Ecto neural progenitor cell (in vitro differentiated cells): ENCODE measurements around the gene NXNL1.
"Not testable (repeated sequence)": the region's sequence is repeated elsewhere in the genome, so short reads cannot be mapped to it uniquely, and the experiment has no call there.

Experiments used
- DNase-seq: peaks from one replicate; pipeline ENCODE4 v3.0.0-alpha.2; 2018; ENCODE audit warnings: low spot score

The NXNL1 gene, protein sequence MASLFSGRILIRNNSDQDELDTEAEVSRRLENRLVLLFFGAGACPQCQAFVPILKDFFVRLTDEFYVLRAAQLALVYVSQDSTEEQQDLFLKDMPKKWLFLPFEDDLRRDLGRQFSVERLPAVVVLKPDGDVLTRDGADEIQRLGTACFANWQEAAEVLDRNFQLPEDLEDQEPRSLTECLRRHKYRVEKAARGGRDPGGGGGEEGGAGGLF

DNA sequence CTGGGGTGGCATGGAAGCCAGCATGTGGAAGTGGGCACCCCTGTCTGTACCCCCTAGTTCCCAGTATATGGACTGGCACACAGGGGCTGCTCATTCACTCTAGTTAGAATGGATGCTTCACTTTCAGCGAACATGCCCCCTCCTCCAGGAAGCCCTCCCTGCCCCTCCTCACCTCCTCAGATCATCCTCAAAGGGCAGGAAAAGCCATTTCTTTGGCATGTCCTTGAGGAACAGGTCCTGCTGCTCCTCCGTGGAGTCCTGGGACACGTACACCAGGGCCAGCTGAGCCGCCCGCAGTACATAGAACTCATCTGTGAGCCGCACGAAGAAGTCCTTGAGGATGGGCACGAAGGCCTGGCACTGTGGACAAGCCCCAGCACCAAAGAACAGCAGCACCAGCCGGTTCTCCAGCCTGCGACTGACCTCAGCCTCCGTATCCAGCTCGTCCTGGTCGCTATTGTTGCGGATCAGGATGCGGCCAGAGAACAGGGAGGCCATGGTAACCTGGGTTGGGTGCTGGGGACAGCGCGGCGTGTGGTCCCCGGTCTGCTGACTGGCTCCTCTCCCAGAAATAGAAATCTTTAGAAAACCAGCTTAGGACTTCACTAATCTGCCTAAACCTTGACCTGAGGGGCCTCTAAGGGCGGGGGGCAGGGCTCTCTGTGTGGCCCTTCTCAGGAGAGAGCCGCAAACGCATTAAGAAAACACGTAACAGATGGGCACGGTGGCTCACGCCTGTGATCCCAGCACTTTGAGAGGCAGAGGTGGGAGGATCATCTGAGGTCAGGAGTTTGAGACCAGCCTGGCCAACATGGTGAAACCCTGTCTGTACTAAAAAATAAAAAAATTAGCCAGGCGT lies at the start of gene NXNL1:
NXNL1 (minus strand) TSS at position 555 of the 859 bp plus-strand sequence; CDS start at position 498, 57 bp downstream.
- no peak for DNase-seq

DNA sequence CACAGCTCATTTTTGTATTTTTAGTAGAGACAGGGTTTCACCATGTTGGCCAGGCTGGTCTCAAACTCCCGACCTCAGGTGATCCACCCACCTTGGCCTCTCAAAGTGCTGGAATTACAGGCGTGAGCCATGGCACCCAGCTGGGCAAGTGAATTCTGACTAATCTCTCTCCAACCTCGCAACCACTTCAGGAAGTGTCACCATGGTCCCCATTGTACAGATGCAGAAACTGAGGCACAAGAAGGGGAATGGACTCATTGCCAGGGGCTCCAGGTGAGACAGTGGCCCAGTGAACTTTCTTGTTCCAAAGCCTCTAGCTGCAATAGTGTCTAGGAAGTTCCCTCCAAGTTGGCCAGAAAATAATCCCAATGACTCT lies 47.8 kb upstream of the NXNL1 start:
- not testable (repeated sequence) for DNase-seq

DNA sequence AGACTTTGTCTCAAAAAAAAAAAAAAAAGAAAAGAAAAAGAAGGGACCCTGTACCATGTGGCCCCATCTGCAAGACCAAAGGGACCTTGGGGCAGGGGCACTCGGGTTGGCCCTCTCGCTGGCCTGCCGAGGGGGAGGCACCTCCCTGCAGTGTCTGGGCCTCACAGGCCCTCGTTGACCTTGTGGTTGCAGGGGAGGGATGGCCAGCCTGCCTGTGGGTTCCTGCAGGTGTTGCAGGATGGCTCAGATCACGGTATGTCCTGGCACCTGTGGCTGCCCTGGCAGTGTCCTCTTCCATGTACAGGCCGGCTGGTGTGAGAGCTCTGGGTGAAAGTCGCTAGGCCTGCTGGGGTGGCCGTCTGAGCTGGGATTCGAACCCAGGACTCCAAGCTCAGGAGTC lies 46.0 kb upstream of the NXNL1 start:
- no peak for DNase-seq

DNA sequence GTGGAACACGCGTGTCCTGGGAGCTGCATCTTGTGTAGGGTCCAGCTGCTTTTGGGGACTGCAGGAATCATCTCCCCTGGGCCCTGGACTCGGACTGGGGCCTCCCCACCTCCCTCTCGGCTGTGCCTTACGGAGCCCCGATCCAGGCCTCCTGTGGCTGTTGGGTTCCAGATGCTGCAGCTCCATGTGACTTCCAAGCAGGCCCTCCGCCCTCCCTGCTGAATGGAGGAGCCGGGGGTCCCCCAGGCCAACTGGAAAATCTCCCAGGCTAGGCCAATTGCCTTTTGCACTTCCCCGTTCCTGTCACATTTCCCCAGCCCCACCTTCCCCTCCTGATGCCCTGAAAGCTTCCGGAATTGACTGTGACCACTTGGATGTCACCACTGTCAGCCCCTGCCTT lies 44.5 kb upstream of the NXNL1 start:
- no peak for DNase-seq

DNA sequence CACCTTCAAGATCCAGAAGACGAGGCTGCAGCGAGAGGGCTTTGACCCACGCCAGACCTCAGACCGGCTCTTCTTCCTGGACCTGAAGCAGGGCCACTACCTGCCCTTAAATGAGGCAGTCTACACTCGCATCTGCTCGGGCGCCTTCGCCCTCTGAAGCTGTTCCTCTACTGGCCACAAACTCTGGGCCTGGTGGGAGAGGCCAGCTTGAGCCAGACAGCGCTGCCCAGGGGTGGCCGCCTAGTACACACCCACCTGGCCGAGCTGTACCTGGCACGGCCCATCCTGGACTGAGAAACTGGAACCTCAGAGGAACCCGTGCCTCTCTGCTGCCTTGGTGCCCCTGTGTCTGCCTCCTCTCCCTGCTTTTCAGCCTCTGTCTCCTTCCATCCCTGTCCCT lies 43.7 kb upstream of the NXNL1 start:
- DNase-seq: no peak

DNA sequence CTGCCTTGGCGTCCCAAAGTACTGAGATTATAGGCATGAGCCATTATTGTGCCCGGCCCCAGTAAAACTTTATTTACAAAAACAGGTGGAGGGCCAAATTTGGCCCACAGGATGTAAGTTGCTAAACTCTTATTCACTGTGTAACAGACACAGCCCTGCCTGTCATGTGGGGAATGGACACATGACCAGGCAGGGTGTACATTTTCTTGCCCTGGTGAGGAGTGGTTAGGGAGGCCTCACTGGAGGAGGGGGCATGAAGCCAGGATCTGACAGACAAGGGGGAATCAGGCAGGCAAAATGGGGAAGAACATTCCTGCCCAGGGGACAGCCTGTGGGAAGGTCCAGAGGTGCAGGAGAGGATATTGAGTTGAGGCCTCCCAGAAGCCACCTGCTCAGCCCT lies 43.3 kb upstream of the NXNL1 start:
- no peak for DNase-seq

DNA sequence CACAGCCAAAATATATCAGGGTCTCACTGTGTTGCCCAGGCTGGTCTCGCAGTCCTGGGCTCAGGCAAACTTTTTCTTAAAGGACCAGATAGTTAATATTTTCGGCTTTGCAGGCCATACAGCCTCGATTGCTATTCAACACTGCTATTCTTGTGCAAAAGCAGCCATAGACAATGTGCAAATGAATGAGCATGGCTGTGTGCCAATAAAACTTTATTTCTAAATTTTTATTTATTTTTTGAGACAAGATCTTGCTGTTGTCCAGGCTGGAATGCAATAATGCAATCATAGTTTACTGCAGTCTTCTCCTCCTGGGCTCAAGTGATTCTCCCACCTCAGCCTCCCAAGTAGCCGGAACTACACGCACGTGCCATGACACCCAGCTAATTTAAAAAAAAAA lies 42.5 kb upstream of the NXNL1 start:
- no peak for DNase-seq

DNA sequence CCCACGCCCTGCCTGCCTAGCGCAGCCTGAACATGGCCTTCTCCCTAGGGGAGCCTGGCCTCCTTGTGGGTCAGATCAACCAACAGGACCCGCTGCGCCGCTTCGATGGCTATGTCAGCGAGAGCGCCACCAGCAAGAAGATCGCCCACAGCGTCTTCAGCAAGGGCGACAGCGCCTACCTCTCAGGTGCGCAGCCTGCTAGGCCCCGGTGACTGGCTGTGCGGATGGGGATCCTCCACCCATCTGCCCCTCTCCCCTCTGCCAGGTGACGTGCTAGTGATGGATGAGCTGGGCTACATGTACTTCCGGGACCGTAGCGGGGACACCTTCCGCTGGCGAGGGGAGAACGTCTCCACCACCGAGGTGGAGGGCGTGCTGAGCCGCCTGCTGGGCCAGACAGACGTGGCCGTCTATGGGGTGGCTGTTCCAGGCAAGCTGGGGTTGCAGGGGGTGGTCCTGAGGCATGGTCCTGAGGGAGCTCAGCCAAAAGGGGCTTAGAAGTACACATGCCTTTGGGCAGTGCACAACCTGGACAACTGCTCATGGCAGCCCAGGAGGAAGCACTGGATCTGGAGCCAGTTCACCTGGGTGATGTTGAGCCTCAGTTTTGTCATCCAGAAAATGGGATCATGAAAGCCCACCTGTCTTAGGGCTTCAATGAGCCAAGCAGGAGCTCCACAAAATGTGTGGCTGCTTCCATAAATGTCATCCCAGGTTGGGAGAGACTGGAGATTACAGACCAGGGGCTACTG lies 39.9 kb upstream of the NXNL1 start:
- no peak for DNase-seq

DNA sequence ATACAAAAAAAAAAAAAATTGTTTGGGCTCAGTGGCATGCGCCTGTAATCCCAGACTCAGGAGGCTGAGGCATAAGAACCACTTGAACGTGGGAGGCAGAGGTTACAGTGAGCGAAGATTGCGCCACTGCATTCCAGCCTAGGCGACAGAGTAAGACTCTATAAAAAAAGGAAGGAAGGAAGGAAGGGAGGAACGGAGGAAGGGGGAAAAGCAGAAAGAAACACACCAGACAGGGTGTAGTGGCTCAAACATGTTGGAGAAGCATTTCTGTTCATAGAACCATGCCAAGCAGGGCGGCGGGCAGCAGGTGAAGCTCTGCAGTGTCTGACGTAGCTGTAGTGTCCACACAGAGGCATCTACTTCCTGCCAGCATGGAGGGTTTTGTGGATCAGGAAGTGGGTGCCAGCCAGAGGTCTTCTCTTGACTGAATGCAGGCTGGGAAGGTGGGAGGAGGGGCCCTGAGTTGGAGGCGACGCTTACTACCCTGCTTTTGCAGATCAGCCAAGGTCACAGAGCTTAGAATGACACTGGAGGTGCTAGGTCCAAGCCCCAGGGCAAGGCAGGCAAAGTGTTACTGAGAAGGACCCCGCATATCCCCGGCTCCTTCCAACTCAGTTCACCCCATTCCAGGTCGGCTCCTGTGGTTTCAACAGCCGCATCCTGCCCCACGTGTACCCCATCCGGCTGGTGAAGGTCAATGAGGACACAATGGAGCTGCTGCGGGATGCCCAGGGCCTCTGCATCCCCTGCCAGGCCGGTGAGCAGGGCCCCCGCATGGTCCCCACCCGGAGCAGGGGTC lies 39.1 kb upstream of the NXNL1 start:
- DNase-seq: no peak

DNA sequence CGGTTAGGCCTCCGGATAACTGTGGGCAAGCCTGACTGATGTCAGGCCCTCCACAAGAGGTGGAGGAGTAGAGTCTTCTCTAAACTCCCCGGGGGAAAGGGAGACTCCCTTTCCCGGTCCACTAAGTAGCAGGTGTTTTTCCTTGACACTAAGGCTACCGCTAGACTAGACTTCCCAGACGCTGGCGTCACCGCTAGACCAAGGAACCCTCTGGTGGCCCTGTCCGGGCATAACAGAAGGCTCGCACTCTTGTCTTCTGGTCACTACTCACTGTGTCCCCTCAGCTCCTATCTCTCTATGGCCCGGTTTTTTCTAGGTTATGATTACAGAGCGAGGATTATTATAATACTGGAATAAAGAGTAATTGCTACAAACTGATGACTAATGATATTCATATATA lies 38.3 kb upstream of the NXNL1 start:
- not testable (repeated sequence) for DNase-seq

DNA sequence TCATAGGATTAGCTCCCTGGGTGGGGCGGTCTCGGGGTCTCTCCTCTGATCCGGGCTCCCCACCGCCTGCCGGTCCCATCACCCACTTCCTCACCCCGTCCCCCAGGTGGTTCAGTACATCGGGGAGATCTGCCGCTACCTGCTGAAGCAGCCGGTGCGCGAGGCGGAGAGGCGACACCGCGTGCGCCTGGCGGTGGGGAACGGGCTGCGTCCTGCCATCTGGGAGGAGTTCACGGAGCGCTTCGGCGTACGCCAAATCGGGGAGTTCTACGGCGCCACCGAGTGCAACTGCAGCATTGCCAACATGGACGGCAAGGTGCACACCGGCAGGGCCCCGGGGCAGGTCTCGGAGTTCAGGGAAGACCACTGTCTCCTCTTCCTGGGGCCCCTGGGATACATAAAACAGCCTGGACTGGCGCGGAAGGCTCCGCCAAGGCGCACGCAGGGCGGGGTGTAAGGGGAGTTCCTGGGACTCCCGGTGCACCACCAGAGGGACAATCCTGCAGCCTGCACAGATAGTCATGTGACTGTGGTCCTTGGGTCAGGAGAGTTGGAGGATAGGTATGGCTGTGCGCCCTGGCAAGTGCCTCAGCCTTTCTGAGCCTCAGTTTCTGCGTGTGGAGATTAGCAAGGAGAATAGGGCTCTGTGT lies 36.5 kb upstream of the NXNL1 start:
- no peak for DNase-seq

DNA sequence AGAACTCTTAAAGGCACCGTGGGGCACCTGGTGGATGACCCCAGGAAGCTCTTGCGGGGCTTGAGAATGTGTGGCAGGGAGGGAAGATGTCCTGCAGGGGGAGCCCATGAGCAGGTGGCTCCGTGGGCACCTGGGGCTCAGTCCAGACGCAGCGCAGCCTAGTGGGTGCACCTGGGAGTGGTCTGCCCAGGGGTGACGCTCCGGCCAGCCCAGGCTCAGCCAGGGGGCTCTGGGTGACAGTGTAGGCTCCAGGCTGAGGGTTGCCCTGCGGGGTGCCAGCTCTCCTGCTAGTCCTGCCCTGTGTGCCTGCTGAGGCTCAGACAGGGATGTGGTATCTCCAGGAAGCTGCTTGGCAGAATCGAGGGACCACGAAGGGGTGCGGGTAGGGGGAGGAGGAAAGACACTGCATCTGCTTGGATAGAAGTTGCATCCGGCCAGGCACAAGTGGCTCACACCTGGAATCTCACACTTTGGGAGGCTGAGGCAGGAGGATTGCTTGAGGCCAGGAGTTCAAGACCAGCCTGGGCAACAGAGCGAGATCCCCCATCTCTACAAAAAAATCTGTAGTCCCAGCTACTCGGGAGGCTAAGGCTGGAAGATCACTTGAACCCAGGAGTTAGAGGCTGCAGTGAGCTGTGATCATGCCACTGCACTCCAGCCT lies 35.7 kb upstream of the NXNL1 start:
- peak; percentile 87 for DNase-seq

DNA sequence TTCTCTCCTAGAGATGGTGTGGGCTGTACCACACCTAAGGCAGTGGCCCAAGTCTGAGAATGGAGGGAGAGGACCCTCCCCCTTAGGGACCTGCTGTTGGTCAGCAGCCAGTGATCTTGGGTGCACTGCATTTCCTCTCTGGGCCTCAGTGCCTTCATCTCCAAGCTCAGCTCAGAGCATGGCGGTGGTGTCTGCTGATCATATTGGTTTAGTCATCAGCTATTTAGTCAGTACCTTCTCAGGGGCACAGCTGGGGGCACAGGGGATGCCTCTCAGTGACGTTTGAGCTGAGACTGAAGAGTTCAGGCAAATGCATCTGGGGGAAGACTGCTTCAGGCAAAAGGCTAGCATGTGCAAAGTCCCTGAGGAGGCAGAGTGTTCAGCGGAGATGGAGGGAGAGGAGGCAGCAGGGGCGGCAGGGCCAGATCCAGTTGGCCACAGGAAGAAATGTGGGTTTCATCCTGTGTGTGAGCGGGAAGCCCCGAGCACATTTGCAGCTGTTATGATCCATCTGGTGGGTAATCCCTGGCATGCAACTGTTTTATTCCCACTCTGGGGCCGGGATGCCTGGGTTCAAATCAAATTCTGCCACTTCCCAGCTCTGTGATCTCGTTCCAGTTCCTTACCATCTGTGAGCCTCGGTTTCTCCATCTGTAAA lies 35.0 kb upstream of the NXNL1 start:
- DNase-seq: no peak

DNA sequence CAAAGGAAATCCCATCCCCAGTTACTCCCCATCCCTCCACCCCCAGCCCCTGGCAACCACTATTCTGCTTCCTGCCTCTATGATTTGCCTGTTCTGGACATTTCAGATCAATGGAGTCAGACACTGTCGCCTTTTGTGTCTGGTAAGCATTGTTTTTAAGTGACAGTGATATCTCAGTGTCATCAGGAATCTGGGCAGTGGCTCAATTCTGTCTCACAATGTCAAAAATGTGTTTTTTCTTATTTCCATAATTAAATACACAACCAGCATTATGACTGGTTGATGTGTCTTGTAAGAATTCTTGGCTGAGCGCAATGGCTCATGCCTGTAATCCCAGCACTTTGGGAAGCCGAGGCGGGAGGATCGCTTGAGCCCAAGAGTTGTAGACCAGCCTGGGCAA lies 30.6 kb upstream of the NXNL1 start:
- DNase-seq: no peak

DNA sequence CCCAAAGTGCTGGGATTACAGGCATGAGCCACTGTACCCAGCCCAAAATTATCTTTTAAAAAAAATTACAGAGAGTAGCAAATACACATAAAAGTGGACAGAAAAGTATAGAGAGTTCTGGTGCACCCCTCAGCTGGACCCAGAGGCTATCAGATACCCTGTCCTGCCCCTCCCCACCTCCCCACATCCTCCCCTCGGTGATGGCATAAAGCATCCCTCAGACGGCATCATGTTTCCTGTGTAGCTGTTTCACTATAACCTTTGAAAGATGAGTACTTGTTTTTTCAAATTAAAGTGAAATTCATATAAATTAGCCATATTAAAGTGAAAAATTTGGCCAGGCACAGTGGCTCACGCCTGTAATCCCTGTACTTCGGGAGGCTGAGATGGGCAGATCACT lies 29.7 kb upstream of the NXNL1 start:
- DNase-seq: no peak

DNA sequence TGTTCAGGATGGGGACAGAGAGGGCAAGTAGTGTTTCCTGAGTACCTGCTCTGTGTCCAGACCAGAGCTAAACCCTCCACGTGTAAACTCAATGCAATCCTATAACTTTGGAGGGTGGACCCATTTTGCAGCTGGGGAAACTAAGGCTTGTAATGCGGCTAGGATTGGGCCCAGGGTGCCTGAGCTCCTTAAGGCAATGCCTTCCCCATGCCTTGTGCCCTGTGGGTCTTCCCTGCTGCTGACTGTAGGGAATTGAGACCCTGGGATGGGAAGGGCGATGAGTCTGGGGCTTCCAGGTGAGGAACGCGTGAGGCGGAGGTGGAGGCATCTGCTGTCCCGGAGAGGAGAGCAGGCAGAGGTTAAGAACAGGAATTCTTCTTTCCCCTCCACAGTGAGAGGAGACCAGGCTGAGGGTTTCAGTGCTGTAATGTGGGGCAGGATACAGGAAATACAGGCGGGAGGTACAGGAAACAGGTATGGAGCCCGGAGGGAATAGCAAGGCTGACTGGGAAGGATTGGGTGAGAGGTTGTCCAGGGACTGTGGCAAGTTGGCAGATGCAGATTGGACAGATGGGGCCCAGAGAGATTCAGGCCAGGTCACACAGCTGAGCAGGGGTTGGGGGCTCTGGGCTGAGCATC lies 28.8 kb upstream of the NXNL1 start:
- no peak for DNase-seq

DNA sequence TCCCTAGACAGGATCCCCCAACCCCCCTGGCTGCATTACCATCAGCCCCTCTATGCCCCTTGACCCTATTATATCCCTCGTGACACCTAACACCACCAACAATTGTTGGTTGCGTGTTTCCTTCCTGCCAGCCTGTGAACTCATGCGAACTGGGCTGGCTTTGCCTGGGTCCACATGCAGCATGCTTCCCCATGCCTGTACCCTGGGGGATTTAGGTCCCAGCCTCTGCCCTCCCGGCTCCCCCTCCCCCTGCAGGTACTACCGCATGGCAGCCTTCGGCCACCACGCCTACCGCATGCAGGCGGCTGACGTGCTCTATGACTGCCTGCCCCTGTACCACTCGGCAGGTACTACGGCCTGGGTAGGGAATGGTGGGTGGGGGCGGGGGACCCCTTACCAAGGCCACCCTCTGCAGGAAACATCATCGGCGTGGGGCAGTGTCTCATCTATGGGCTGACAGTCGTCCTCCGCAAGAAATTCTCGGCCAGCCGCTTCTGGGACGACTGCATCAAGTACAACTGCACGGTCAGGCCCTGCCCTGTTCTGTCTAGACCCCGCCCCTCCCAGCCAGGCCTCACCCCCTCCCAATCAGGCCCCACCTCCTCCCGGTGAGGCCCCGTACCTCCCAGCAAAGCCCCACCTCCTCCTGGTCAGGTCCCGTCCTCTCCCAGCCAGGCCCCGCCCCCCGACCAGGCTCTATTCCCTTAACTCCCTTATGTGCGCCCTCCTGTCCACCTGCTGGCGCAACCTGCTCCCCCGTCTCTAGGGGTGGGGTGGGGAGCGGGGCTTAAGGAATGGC lies 28.1 kb upstream of the NXNL1 start:
- peak; percentile 92 for DNase-seq

DNA sequence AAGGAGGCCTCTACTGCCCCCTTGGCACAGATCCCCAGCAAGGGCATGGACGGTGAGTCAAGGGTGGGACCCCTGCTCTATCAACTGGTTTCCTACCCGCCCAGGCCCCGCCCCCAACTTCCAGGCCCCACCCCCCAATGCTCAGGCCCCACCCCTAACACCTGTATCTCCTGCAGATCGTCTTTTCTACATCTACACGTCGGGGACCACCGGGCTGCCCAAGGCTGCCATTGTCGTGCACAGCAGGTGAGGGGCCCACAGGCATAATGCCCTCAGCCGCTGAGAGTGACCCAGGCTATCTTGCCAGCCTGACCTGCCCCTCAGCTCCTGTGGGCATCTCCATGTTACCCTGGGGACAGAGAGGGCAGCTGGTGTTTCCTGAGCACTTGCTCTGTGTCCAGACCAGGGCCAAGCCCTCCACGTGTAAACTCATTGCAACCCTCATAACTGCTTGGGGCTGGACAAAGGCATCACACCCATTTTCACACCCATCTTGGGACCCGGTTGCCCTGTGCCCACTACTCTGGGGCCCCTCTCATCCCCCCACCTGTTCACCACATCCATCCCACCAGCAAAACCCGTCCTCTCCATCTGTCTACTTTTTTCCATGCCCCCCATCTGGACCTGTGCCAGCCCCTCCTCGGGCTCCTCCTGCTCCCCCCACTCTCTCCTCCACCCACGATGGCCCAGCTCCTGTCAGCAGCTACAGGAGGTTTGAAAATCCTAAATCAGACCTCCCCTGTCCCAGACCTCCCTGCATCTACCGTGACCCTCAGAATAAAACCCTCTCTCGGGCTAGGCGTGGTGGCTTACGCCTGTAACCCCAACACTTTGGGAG lies 26.8 kb upstream of the NXNL1 start:
- no peak for DNase-seq
